Duodenal mucosa (tissue), 2 donors: Measurements from ENCODE around the gene FRMD3.

Experiments
- H3K27ac ChIP-seq: one replicate; pipeline ENCODE4 v1.7.0; 2013; ENCODE audit warnings: low read depth, low read length
- H3K27me3 ChIP-seq, 2 donors: one replicate each; pipeline ENCODE4 v1.7.0; 2013; ENCODE audit warnings: low read length in 2 of 2, control low read depth in 1 of 2; ENCODE audit not compliant: insufficient read depth in 2 of 2, control insufficient read depth in 1 of 2
- H3K36me3 ChIP-seq, 2 donors: one replicate each; pipeline ENCODE4 v1.7.0; 2013; ENCODE audit warnings: low read length in 2 of 2, control low read depth in 1 of 2; ENCODE audit not compliant: insufficient read depth in 2 of 2, control insufficient read depth in 1 of 2
- H3K4me1 ChIP-seq, 2 donors: one replicate each; pipeline ENCODE4 v1.7.0; 2013; ENCODE audit warnings: low read length in 2 of 2, control low read depth in 1 of 2; ENCODE audit not compliant: insufficient read depth in 2 of 2, control insufficient read depth in 1 of 2
- H3K4me3 ChIP-seq, 2 donors: one replicate each; pipeline ENCODE4 v1.7.0; 2013; ENCODE audit warnings: low read length in 2 of 2, low read depth in 1 of 2
- H3K9ac ChIP-seq, 2 donors: one replicate each; pipeline ENCODE4 v1.7.0; 2013; ENCODE audit warnings: low read length in 2 of 2, low read depth in 1 of 2
- H3K9me3 ChIP-seq, 2 donors: one replicate each; pipeline ENCODE4 v1.7.0; 2013; ENCODE audit warnings: low read length in 2 of 2, control low read depth in 1 of 2; ENCODE audit not compliant: control insufficient read depth in 1 of 2

Gene FRMD3

DNA sequence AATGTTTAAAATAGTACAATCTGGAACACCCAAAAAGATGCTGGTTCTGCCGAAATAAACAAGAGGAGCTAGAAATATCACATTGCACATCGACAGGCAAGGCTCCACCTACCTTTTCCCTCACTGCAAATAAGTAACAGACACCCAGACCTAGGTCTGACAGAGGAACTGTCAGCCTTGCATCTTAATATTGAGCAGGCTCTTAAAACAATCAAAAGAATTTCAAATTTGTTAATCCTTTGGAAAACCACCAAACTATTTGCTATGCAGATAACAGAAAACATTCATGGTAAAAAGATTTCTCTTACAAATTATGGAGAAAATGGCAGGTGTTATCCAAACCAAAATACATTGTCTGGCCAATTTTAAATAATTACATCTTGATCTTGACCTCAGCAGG, 71.3 kb downstream of the FRMD3 start:
- H3K4me3 ChIP-seq = no peak overlapping the region
- H3K36me3 ChIP-seq = no peaks in the 10 kb centered on the region
- H3K27ac ChIP-seq = no peak overlapping the region
- no peaks in the 10 kb centered on the region for H3K9me3 ChIP-seq
- peaks cover 3 to 6% of the 10 kb centered on the region in 2 donors for H3K4me1 ChIP-seq
- H3K27me3 ChIP-seq = no peaks in the 10 kb centered on the region
- H3K9ac ChIP-seq = no peak overlapping the region

DNA sequence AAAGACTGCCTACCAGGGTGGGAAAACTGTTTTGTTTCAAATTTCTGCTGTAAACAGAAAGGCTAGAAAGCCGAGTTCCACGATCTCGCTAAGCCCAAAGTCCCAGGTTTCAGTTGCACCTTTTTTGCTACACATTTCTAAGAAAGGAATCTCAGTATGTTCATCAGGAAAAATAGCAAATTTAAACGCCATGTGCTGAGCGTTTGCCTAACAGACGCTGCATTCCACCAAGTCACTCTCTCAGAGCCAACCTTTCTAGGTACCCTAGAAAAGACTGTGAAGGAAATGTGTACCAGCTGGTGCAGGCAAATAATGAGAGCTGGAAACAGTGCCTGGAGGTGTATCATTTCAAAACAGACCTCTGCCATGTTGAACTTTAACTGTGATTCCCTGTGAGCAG, 71.8 kb downstream of the FRMD3 start:
- Histone ChIP-seq H3K9me3 (peaks cover 0 to under 1% of the 10 kb centered on the region in 2 donors), H3K4me1 (peaks cover 0 to 1% of the 10 kb centered on the region in 2 donors), H3K36me3 (no peaks in the 10 kb centered on the region), H3K9ac (no peak overlapping the region), H3K27ac (no peak overlapping the region), H3K4me3 (no peak overlapping the region), H3K27me3 (no peaks in the 10 kb centered on the region)

DNA sequence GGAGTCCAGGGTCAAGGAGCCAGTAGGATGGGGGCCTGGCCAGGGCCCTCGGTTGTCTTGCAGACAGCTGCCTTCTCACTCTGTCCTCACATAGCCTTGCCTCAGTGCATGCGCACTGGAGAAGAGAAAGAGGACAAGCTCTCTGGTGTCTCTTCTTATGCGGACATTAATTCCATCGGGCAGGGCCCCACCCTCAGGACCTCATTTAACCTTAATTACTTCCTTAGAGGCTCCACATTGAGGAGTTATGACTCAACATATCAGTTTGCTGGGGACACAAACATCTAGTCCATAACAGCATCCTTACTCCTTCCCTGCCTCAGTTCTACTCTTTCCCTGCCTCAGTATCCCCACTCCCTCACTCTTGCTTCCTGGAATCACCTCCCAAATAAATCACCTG, 78.4 kb downstream of the FRMD3 start:
- H3K27me3 ChIP-seq = no peaks in the 10 kb centered on the region
- H3K36me3 ChIP-seq = no peaks in the 10 kb centered on the region
- no peaks in the 10 kb centered on the region for H3K4me1 ChIP-seq
- H3K4me3 ChIP-seq = no peak overlapping the region
- H3K9me3 ChIP-seq = peaks cover 0 to 4% of the 10 kb centered on the region in 2 donors
- no peak overlapping the region for H3K9ac ChIP-seq
- H3K27ac ChIP-seq = no peak overlapping the region

DNA sequence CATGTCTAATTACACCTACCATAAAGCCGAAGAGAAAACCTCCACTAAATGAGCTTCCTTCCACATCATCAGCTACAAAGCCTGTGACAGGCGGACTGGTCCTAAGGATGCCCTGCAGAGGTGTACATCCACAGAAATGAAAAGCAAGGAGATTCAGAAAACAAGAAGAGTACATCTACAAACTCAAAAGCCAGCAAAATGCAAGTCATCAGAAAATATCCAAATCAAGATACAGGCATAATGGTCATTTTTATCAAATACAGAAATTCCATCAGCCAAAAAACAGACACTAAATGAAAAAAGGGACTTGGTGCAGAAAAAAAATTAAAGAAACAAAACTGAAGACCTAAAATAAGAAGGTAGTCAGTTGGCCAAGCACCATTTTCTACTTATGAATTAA, 79.7 kb downstream of the FRMD3 start:
- Histone ChIP-seq H3K4me1 (no peaks in the 10 kb centered on the region), H3K36me3 (no peaks in the 10 kb centered on the region), H3K9me3 (peaks cover 0 to 4% of the 10 kb centered on the region in 2 donors), H3K27ac (no peak overlapping the region), H3K4me3 (no peak overlapping the region), H3K27me3 (no peaks in the 10 kb centered on the region), H3K9ac (no peak overlapping the region)

DNA sequence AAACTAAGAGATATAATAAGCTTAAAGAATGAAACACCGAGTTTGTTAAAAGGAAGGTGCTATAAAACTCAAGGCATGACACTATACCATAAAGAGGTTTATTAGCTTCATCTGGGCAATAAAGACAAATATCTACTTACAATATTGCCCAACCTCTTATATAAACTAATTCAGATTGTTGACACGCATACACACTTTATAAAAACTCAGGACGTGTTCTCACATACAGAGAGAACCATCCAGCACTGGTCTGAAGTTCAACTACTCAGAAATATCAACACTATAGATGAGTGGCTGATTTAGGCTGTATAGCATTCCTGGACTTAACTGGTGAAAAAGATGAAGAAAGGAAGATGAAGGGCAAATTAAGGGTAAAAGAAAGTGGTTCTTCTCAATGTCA, 81.2 kb downstream of the FRMD3 start:
- no peak overlapping the region for H3K27ac ChIP-seq
- no peak overlapping the region for H3K4me3 ChIP-seq
- no peaks in the 10 kb centered on the region for H3K4me1 ChIP-seq
- no peaks in the 10 kb centered on the region for H3K36me3 ChIP-seq
- no peak overlapping the region for H3K9ac ChIP-seq
- no peaks in the 10 kb centered on the region for H3K27me3 ChIP-seq
- H3K9me3 ChIP-seq = peaks cover 0 to 4% of the 10 kb centered on the region in 2 donors

DNA sequence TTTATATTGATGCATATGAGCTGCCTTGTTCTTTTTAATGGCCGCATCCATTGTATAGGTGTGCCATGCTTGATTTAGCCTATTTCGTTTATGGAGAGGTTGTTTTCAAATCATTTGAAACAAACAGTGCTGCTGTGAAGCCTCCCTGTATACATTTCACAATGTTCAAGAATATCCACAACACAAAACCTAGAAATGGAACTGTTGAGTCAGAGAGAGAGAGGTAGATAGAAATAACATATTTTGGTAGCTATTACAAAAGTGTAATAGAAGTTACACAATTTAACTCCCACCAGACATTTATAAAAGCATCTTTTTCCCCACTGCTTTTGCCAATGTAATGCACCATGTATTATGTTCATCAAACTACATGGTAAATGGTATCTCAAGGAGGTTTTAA, 82.0 kb downstream of the FRMD3 start:
- Histone ChIP-seq H3K4me1 (no peaks in the 10 kb centered on the region), H3K27me3 (no peaks in the 10 kb centered on the region), H3K4me3 (no peak overlapping the region), H3K36me3 (no peaks in the 10 kb centered on the region), H3K9me3 (peaks cover 0 to 1% of the 10 kb centered on the region in 2 donors), H3K9ac (no peak overlapping the region), H3K27ac (no peak overlapping the region)

DNA sequence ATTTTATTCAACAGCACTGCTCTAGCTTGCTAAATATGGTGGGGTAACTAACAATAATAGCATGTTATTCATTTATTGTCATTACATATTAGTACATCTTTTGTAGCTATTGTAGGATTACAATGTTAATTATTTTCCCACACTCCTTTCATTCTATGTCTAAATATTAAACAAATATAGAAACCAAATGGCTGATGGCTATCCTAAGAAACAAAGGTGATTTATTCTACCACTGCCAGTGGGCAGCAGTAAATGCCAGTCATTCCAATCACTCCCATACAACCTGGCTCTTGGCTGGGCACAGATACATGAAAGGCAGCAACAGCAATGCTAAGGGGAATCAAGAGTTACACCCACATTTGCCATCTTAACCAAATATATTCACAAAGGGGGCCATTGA, 84.1 kb downstream of the FRMD3 start:
- no peak overlapping the region for H3K9ac ChIP-seq
- H3K4me1 ChIP-seq = no peaks in the 10 kb centered on the region
- no peaks in the 10 kb centered on the region for H3K36me3 ChIP-seq

DNA sequence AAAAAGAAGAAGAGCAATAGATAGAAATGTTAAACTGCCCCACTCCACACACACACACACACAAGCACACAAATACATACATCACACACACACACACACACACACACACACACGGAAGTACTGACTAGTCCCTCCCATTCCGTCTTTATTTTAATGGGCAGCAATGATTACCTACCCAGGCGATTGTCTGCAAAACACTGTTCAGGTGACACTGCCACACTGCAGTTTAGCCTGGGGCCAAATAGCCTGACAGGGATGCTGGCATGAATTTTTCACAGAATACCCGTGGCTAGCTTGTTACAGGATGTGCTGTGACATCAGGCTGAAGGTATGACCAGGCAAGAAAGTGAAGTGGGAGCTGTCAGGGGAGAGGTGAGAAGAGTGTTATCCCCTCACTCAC, 86.9 kb downstream of the FRMD3 start:
- H3K9me3 ChIP-seq = no peaks in the 10 kb centered on the region
- H3K4me3 ChIP-seq = no peak overlapping the region
- H3K4me1 ChIP-seq = no peaks in the 10 kb centered on the region
- H3K36me3 ChIP-seq = no peaks in the 10 kb centered on the region
- no peaks in the 10 kb centered on the region for H3K27me3 ChIP-seq
- no peak overlapping the region for H3K9ac ChIP-seq
- no peak overlapping the region for H3K27ac ChIP-seq

More for the DNA sequence above, 84.1 kb downstream of the FRMD3 start:
- no peak overlapping the region for H3K4me3 ChIP-seq
- no peaks in the 10 kb centered on the region for H3K9me3 ChIP-seq
- H3K27me3 ChIP-seq = no peaks in the 10 kb centered on the region
- H3K27ac ChIP-seq = no peak overlapping the region

DNA sequence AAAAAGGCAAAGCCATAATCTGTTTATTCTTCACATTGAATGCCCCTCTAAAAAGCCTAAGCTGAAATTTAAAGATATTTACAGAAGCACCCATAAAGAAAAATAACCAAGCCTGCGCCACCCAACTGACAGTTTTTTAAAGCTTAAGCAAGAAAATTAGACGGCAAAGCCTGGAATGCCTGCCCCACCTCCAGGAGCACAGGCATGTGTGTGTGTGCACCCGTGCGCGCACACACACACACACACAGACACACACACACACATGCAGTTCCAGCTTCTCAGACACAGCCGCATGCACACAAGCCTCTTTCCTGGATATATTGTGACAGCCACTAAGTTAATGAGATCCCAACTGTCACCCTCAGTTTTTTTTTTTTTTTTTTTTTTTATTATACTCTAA, 88.2 kb downstream of the FRMD3 start:
- Histone ChIP-seq H3K27ac (no peak overlapping the region), H3K36me3 (no peaks in the 10 kb centered on the region), H3K27me3 (no peaks in the 10 kb centered on the region), H3K4me1 (no peaks in the 10 kb centered on the region), H3K4me3 (no peak overlapping the region), H3K9me3 (no peaks in the 10 kb centered on the region), H3K9ac (no peak overlapping the region)

DNA sequence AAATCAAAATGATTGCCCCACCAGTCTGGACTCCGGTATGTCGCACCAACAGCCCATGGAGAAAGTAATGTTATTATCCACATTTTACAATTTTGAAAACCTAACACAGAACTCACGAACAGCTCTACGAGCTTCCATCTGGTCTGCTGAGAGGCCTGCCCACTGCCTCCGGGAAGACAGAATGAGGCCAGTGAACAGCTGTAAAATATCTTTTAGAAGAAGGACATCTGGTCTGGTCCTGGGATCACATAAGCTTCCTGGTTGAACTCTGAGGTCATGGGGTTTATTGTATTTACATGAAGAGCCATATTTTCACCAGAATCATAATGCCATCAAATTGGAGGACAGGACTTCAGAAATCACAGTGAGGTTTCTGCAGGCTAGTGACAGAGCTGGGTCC, 89.0 kb downstream of the FRMD3 start:
- no peak overlapping the region for H3K4me3 ChIP-seq
- no peak overlapping the region for H3K27ac ChIP-seq

DNA sequence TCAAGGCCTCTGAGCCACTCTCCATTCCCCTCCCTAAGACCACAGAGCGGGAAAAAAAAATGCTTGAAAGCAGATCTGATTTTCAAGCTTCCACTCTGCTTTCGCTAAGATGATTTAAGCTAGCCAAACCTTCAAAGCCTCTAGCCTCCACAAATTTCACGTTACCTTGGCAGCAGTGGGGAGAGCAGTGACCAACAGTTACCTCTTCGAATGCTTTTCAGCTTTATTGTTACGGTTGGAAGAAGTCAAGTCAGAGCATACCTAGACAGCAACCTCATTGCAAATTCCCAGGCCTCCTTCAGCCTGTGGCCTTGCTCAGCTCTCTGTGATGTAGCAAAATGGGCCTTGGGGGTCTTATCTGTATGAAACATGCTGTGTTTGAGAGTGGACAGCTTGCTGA, 89.6 kb downstream of the FRMD3 start:
- Histone ChIP-seq H3K27ac (no peak overlapping the region), H3K9me3 (no peaks in the 10 kb centered on the region), H3K27me3 (no peaks in the 10 kb centered on the region), H3K4me1 (no peaks in the 10 kb centered on the region), H3K9ac (no peak overlapping the region), H3K36me3 (no peaks in the 10 kb centered on the region), H3K4me3 (no peak overlapping the region)

More for the DNA sequence above, 89.0 kb downstream of the FRMD3 start:
- no peak overlapping the region for H3K9ac ChIP-seq
- H3K9me3 ChIP-seq = no peaks in the 10 kb centered on the region
- H3K4me1 ChIP-seq = no peaks in the 10 kb centered on the region
- no peaks in the 10 kb centered on the region for H3K36me3 ChIP-seq
- H3K27me3 ChIP-seq = no peaks in the 10 kb centered on the region
